HEK293 (cell line): ENCODE data around the gene CDK4.
"Not testable (repeated sequence)": the region's sequence is repeated elsewhere in the genome, so short reads cannot be mapped to it uniquely, and the experiment has no call there.

Experiments
- CTCF ChIA-PET: fragments of 350-600 bp; formaldehyde crosslinking; extraction: SDS; loops from one replicate; lab custom pipeline; 2021; ENCODE audit warnings: antibody characterized with exemption; lab: Yijun Ruan, JAX
- POLR2A ChIA-PET: fragments of 300-600 bp; formaldehyde crosslinking; extraction: SDS; loops from one replicate; lab custom pipeline; 2020; ENCODE audit warnings: antibody characterized with exemption, inconsistent platforms; lab: Yijun Ruan, JAX
- H3K27ac ChIP-seq: fragments of 200-500 bp; sonication (Bioruptor generic); 2 replicates; pipeline ENCODE4 v1.5.1; 2014; ENCODE audit warnings: low read depth, low read length, control low read depth, inconsistent platforms; ENCODE audit errors: extremely low read depth
- H3K36me3 ChIP-seq, 2 experiments: fragments of 200-500 bp in 1 of 2; sonication (Bioruptor generic) in 1 of 2; 1 replicate in 1 of 2; 2 replicates in 1 of 2; pipeline ENCODE4 v1.5.1; 2014 to 2017; ENCODE audit warnings: inconsistent platforms in 2 of 2, low read length in 2 of 2; ENCODE audit not compliant: control insufficient read depth in 2 of 2, insufficient read depth in 1 of 2
- H3K4me1 ChIP-seq: fragments of 200-500 bp; sonication (Bioruptor generic); 2 replicates; pipeline ENCODE4 v1.5.1; 2014; ENCODE audit warnings: mild to moderate bottlenecking, low read length, inconsistent platforms; ENCODE audit not compliant: control insufficient read depth, insufficient read depth
- H3K4me3 ChIP-seq: 2 replicates; pipeline ENCODE4 v1.5.1; 2011; ENCODE audit warnings: low read depth, mild to moderate bottlenecking, control low read depth, low read length, moderate library complexity
- H3K9me3 ChIP-seq: fragments of 200-500 bp; sonication (Bioruptor generic); 2 replicates; pipeline ENCODE4 v1.5.1; 2014; ENCODE audit warnings: low read depth, low read length, inconsistent platforms; ENCODE audit not compliant: control insufficient read depth, insufficient read depth
- KLF9 ChIP-seq: fragments of 450-650 bp; formaldehyde crosslinking; IDR thresholded peaks from 2 replicates; pipeline ENCODE4 v1.5.1; 2016; ENCODE audit warnings: missing biosample characterization, missing genetic modification characterization, low read depth
- OSR2 ChIP-seq: fragments of 450-650 bp; formaldehyde crosslinking; IDR thresholded peaks from 2 replicates; pipeline ENCODE4 v1.5.1; 2016; ENCODE audit warnings: missing biosample characterization, missing genetic modification characterization
- SALL2 ChIP-seq: fragments of 450-650 bp; formaldehyde crosslinking; IDR thresholded peaks from 2 replicates; pipeline ENCODE4 v1.5.0; 2017; ENCODE audit warnings: missing biosample characterization, mild to moderate bottlenecking, missing genetic modification characterization, borderline replicate concordance
- ZFP3 ChIP-seq: fragments of 450-650 bp; formaldehyde crosslinking; IDR thresholded peaks from 2 replicates; pipeline ENCODE4 v1.5.1; 2016; ENCODE audit warnings: low read depth, missing biosample characterization, missing genetic modification characterization
- ZNF146 ChIP-seq: fragments of 450-650 bp; formaldehyde crosslinking; IDR thresholded peaks from 2 replicates; pipeline ENCODE4 v1.5.1; 2016; ENCODE audit warnings: missing biosample characterization, missing genetic modification characterization
- ZNF16 ChIP-seq: fragments of 450-650 bp; formaldehyde crosslinking; IDR thresholded peaks from 2 replicates; pipeline ENCODE4 v1.5.1; 2016; ENCODE audit warnings: low read depth, missing biosample characterization, missing genetic modification characterization
- ZNF202 ChIP-seq: fragments of 450-650 bp; formaldehyde crosslinking; IDR thresholded peaks from 2 replicates; pipeline ENCODE4 v1.5.1; 2016; ENCODE audit warnings: missing biosample characterization, missing genetic modification characterization, borderline replicate concordance
- ZNF292 ChIP-seq: fragments of 450-650 bp; formaldehyde crosslinking; IDR thresholded peaks from 2 replicates; pipeline ENCODE4 v1.5.1; 2016; ENCODE audit warnings: low read depth, missing biosample characterization, missing genetic modification characterization, borderline replicate concordance
- ZNF302 ChIP-seq: fragments of 450-650 bp; formaldehyde crosslinking; IDR thresholded peaks from 2 replicates; pipeline ENCODE4 v1.5.1; 2016; ENCODE audit warnings: missing biosample characterization, missing genetic modification characterization, low read depth
- ZNF624 ChIP-seq: fragments of 450-650 bp; formaldehyde crosslinking; IDR thresholded peaks from 2 replicates; pipeline ENCODE4 v1.5.1; 2017; ENCODE audit warnings: missing biosample characterization, missing genetic modification characterization
- ZNF658 ChIP-seq: fragments of 450-650 bp; formaldehyde crosslinking; IDR thresholded peaks from 2 replicates; pipeline ENCODE4; 2016; ENCODE audit warnings: missing biosample characterization, missing genetic modification characterization
- ZNF664 ChIP-seq: fragments of 450-650 bp; formaldehyde crosslinking; IDR thresholded peaks from 2 replicates; pipeline ENCODE4 v1.5.1; 2016; ENCODE audit warnings: missing biosample characterization, missing genetic modification characterization
- ZNF830 ChIP-seq: fragments of 450-650 bp; IDR thresholded peaks from 2 replicates; pipeline ENCODE4 v1.5.0; 2018; ENCODE audit warnings: missing biosample characterization, missing genetic modification characterization, low read depth, mild to moderate bottlenecking, moderate library complexity
- TF ChIP-seq, protein P1 (sequence below): fragments of 450-650 bp; formaldehyde crosslinking; IDR thresholded peaks from 2 replicates; pipeline ENCODE4 v1.5.1; 2016; ENCODE audit warnings: missing biosample characterization, missing genetic modification characterization
- TF ChIP-seq, protein P2 (sequence below): fragments of 450-650 bp; formaldehyde crosslinking; IDR thresholded peaks from 2 replicates; pipeline ENCODE4 v1.5.1; 2016; ENCODE audit warnings: missing biosample characterization, missing genetic modification characterization, low read depth
- TF ChIP-seq, protein P3 (sequence below): fragments of 450-650 bp; formaldehyde crosslinking; IDR thresholded peaks from 2 replicates; pipeline ENCODE4 v1.5.1; 2016; ENCODE audit warnings: missing biosample characterization, missing genetic modification characterization, borderline replicate concordance
- TF ChIP-seq, protein P4 (sequence below): fragments of 450-650 bp; formaldehyde crosslinking; conservative IDR thresholded peaks from 2 replicates; pipeline ENCODE4 v1.5.1; 2016; ENCODE audit warnings: low read depth, missing biosample characterization, missing genetic modification characterization

Gene CDK4

DNA sequence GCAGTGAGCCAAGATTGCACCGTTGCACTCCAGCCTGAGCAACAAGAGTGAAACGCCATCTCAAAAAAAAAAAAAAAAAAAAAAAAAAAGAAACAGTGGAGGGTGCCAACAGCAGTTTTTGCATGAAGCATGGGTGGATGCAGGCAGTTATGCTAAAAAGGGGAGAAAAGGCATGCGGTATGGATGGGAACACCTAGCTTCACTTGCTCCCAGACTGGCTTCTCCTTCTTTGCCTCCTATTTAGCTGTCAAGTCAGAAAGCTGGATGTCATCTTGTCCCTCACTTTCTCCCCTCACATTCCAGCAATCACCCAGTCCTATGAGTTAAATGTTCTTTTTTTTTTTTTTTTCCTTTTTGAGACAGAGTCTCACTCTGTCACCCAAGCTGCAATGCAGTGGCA is 22.9 kb upstream of the CDK4 start:
- Histone ChIP-seq H3K4me1 (0 out of 2 replicates have a peak, but pooled peaks cover 6% of the 10 kb centered on the region), H3K27ac (no peak overlapping the region), H3K9me3 (no peaks in the 10 kb centered on the region), H3K4me3 (no peak overlapping the region), H3K36me3 (peaks cover 5 to 32% of the 10 kb centered on the region in 2 experiments; a peak in 2 of 3 replicates)
- ChIA-PET CTCF (interaction anchor here (1.0 to 1.8 kb wide), 5 partner anchors 8 to 18 kb away, joined by 3 to 9 read pairs (median 4); partner anchors contain the start of gene TSFM), POLR2A (no interaction called here)
- no peak for TF ChIP-seq ZNF830 (tag by site-specific recombination)
- no peak for TF ChIP-seq ZNF664 (tag by site-specific recombination)
- TF ChIP-seq, protein P1, sequence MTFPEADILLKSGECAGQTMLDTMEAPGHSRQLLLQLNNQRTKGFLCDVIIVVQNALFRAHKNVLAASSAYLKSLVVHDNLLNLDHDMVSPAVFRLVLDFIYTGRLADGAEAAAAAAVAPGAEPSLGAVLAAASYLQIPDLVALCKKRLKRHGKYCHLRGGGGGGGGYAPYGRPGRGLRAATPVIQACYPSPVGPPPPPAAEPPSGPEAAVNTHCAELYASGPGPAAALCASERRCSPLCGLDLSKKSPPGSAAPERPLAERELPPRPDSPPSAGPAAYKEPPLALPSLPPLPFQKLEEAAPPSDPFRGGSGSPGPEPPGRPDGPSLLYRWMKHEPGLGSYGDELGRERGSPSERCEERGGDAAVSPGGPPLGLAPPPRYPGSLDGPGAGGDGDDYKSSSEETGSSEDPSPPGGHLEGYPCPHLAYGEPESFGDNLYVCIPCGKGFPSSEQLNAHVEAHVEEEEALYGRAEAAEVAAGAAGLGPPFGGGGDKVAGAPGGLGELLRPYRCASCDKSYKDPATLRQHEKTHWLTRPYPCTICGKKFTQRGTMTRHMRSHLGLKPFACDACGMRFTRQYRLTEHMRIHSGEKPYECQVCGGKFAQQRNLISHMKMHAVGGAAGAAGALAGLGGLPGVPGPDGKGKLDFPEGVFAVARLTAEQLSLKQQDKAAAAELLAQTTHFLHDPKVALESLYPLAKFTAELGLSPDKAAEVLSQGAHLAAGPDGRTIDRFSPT (tag by site-specific recombination), result no peak
- TF ChIP-seq ZNF624, result no peak
- TF ChIP-seq ZNF202 (tag by site-specific recombination), result no peak
- TF ChIP-seq, protein P2, sequence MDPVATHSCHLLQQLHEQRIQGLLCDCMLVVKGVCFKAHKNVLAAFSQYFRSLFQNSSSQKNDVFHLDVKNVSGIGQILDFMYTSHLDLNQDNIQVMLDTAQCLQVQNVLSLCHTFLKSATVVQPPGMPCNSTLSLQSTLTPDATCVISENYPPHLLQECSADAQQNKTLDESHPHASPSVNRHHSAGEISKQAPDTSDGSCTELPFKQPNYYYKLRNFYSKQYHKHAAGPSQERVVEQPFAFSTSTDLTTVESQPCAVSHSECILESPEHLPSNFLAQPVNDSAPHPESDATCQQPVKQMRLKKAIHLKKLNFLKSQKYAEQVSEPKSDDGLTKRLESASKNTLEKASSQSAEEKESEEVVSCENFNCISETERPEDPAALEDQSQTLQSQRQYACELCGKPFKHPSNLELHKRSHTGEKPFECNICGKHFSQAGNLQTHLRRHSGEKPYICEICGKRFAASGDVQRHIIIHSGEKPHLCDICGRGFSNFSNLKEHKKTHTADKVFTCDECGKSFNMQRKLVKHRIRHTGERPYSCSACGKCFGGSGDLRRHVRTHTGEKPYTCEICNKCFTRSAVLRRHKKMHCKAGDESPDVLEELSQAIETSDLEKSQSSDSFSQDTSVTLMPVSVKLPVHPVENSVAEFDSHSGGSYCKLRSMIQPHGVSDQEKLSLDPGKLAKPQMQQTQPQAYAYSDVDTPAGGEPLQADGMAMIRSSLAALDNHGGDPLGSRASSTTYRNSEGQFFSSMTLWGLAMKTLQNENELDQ, result no peak
- no peak for TF ChIP-seq ZNF658 (tag by site-specific recombination)
- TF ChIP-seq ZNF292 (tag by site-specific recombination), result no peak
- TF ChIP-seq SALL2, result no peak
- TF ChIP-seq ZNF302 (tag by site-specific recombination), result no peak
- no peak for TF ChIP-seq ZNF146 (tag by site-specific recombination)
- TF ChIP-seq ZFP3 (tag by site-specific recombination), result no peak
- TF ChIP-seq, protein P3, sequence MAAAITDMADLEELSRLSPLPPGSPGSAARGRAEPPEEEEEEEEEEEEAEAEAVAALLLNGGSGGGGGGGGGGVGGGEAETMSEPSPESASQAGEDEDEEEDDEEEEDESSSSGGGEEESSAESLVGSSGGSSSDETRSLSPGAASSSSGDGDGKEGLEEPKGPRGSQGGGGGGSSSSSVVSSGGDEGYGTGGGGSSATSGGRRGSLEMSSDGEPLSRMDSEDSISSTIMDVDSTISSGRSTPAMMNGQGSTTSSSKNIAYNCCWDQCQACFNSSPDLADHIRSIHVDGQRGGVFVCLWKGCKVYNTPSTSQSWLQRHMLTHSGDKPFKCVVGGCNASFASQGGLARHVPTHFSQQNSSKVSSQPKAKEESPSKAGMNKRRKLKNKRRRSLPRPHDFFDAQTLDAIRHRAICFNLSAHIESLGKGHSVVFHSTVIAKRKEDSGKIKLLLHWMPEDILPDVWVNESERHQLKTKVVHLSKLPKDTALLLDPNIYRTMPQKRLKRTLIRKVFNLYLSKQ (tag by site-specific recombination), result no peak
- TF ChIP-seq ZNF16 (tag by site-specific recombination), result no peak
- TF ChIP-seq OSR2 (tag by site-specific recombination), result no peak
- TF ChIP-seq KLF9 (tag by site-specific recombination), result no peak
- TF ChIP-seq, protein P4, sequence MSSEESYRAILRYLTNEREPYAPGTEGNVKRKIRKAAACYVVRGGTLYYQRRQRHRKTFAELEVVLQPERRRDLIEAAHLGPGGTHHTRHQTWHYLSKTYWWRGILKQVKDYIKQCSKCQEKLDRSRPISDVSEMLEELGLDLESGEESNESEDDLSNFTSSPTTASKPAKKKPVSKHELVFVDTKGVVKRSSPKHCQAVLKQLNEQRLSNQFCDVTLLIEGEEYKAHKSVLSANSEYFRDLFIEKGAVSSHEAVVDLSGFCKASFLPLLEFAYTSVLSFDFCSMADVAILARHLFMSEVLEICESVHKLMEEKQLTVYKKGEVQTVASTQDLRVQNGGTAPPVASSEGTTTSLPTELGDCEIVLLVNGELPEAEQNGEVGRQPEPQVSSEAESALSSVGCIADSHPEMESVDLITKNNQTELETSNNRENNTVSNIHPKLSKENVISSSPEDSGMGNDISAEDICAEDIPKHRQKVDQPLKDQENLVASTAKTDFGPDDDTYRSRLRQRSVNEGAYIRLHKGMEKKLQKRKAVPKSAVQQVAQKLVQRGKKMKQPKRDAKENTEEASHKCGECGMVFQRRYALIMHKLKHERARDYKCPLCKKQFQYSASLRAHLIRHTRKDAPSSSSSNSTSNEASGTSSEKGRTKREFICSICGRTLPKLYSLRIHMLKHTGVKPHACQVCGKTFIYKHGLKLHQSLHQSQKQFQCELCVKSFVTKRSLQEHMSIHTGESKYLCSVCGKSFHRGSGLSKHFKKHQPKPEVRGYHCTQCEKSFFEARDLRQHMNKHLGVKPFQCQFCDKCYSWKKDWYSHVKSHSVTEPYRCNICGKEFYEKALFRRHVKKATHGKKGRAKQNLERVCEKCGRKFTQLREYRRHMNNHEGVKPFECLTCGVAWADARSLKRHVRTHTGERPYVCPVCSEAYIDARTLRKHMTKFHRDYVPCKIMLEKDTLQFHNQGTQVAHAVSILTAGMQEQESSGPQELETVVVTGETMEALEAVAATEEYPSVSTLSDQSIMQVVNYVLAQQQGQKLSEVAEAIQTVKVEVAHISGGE (tag by site-specific recombination), result no peak

DNA sequence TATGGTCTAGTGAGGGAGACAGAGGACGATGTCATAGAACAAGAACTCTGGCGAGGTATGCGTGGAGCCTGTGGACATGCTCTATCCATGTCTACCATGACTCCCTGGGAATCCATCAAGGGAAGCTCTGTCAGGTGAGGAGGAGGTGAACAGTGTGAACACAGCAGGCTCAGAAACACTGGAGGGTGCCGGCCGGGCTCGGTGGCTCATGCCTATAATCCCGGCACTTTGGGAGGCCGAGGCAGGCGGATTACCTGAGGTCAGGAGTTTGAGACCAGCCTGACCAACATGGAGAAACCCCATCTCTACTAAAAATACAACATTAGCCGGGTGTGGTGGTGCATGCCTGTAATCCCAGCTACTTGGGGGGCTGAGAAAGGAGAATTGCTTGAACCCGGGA is 22.5 kb upstream of the CDK4 start:
- H3K4me3 ChIP-seq, H3K27ac ChIP-seq, H3K9me3 ChIP-seq, POLR2A ChIA-PET, H3K4me1 ChIP-seq: not testable (repeated sequence)
- CTCF ChIA-PET, result interaction anchor here (1.3 to 1.8 kb wide), 4 partner anchors 8 to 18 kb away, joined by 3 to 9 read pairs (median 4); partner anchors contain the start of gene TSFM
- H3K36me3 ChIP-seq, result peaks cover 5 to 32% of the 10 kb centered on the region in 2 experiments; a peak in 2 of 3 replicates
